ENCODE data around the gene ZNF20. TPM values are rescaled to one million over a fixed set of nuclear protein-coding genes. Genes with fewer than 3 reads are reported as not detected.

The ZNF20 gene
- total RNA-seq (5.4 and 10.6 TPM in 2 replicates), polyA plus RNA-seq (0.89 and 1.6 TPM in 2 replicates), polyA minus RNA-seq (1.7 and 3.7 TPM in 2 replicates)
- total RNA-seq (2013): 6.8 TPM

GRCh38 chr19:12139885-12140544 lies at the start of gene ZNF20:
ZNF20 (minus strand) TSS chr19:12140350; CDS start chr19:12140182, 168 bp downstream.
- intact Hi-C loops (cut with micrococcal nuclease): loop anchor here (1.0 to 5.0 kb wide), 10 partner anchors 23 to 439 kb away; partner anchors contain the start of genes ZNF136, ZNF440, ZNF441 and ZNF844
- H3K4me2 ChIP-seq (replicated peaks; ENCODE audit: low read depth, low read length, poor library complexity, severe bottlenecking): peak within 1 kb of the TSS; percentile 83
- H3K9me3 ChIP-seq (ENCODE audit: control extremely low read depth in 1 of 3, control insufficient read depth in 2 of 3, insufficient read depth in 1 of 3, low read length in 2 of 3): no peaks in the 10 kb centered on the region
- Mint-ChIP-seq H3K4me3 (peak within 1 kb of the TSS; percentile 84), H3K4me1 (peaks cover 34% of the 10 kb centered on the region), H3K27ac (peak within 1 kb of the TSS; percentile 86), H3K27me3 (no peaks in the 10 kb centered on the region), H3K9me3 (ENCODE audit: insufficient read depth) (no peaks in the 10 kb centered on the region)
- TF ChIP-seq CTCF (IDR thresholded peaks at IDR 0.05) (no peak), EZH2 (IDR thresholded peaks at IDR 0.05; ENCODE audit: borderline replicate concordance, insufficient read depth, low read depth, low read length, poor library complexity, severe bottlenecking) (no peak)
- CTCF ChIA-PET: interaction anchor here (0.6 to 3.5 kb wide), 34 partner anchors 9 to 1407 kb away, joined by 3 to 85 read pairs (median 4); partner anchors contain the start of genes ZNF136, ZNF439, ZNF440 and ZNF491
- POLR2A ChIA-PET: interaction anchor here (0.5 to 1.8 kb wide), 7 partner anchors 17 to 570 kb away, joined by 3 to 15 read pairs (median 5); partner anchors contain the start of genes ZNF136, ZNF625, ZNF700 and ZNF763
- H3K79me2 ChIP-seq (ENCODE audit: control insufficient read depth, insufficient read depth, low read length): peaks cover 18% of the 10 kb centered on the region
- H3K27me3 ChIP-seq (replicated peaks in 1 of 4; ENCODE audit: control extremely low read depth in 1 of 4, control insufficient read depth in 3 of 4, insufficient read depth in 4 of 4, low read length in 3 of 4): no peaks in the 10 kb centered on the region
- ATAC-seq (ENCODE audit: low read depth) (peak; percentile 96), DNase-seq (peak; percentile 91)
- H3K4me1 ChIP-seq (ENCODE audit: control insufficient read depth in 2 of 2, insufficient read depth in 2 of 2, low read length in 2 of 2): peaks cover 15 to 23% of the 10 kb centered on the region in 2 donors
- under 1% methylated on average over 49 of the region's 49 CpGs for WGBS (ENCODE audit: insufficient coverage)
- peak within 1 kb of the TSS; percentile 91 for H2AFZ ChIP-seq (ENCODE audit: insufficient read depth, low read depth, low read length, poor library complexity, severe bottlenecking)
- peak within 1 kb of the TSS; percentile 87 for H3K9ac ChIP-seq (ENCODE audit: low read length)
- peak within 1 kb of the TSS; percentile 73 to 93 (median 83) for H3K4me3 ChIP-seq (ENCODE audit: control extremely low read depth in 1 of 5, extremely low read depth in 1 of 5, insufficient read depth in 1 of 5, low read depth in 2 of 5, low read length in 4 of 5)
- peaks cover 0 to 12% of the 10 kb centered on the region in 2 experiments for H3K36me3 ChIP-seq (replicated peaks in 1 of 2; ENCODE audit: control extremely low read depth in 1 of 2, control insufficient read depth in 1 of 2, extremely low read depth in 1 of 2, insufficient read depth in 2 of 2, low read length in 1 of 2)
- H4K20me1 ChIP-seq (ENCODE audit: control insufficient read depth, insufficient read depth, low read length, poor library complexity, severe bottlenecking): no peaks in the 10 kb centered on the region
- H3K27ac ChIP-seq (ENCODE audit: low read length in 2 of 2): peak within 1 kb of the TSS; percentile 31 to 62

- peaks cover 30 to 59% of the 10 kb centered on the region in 2 experiments for H3K36me3 ChIP-seq (replicated peaks in 1 of 2; ENCODE audit: control extremely low read depth in 1 of 2, control insufficient read depth in 1 of 2, extremely low read depth in 1 of 2, insufficient read depth in 2 of 2, low read length in 1 of 2)
- WGBS (ENCODE audit: insufficient coverage): 100% methylated on average over 2 of the region's 6 CpGs
- no peak for ATAC-seq (ENCODE audit: low read depth)
Measured at GRCh38 chr19:12187625-12188024, 47.5 kb upstream of the ZNF20 start.

More at GRCh38 chr19:12187625-12188024, 47.5 kb upstream of the ZNF20 start:
- no peaks in the 10 kb centered on the region for H3K27me3 Mint-ChIP-seq
- Histone ChIP-seq H4K20me1 (ENCODE audit: control insufficient read depth, insufficient read depth, low read length, poor library complexity, severe bottlenecking) (no peaks in the 10 kb centered on the region), H3K9ac (ENCODE audit: low read length) (no peak overlapping the region), H3K4me1 (ENCODE audit: control insufficient read depth in 2 of 2, insufficient read depth in 2 of 2, low read length in 2 of 2) (no peaks in the 10 kb centered on the region), H3K27me3 (replicated peaks in 1 of 4; ENCODE audit: control extremely low read depth in 1 of 4, control insufficient read depth in 3 of 4, insufficient read depth in 4 of 4, low read length in 3 of 4) (no peaks in the 10 kb centered on the region), H3K9me3 (ENCODE audit: control extremely low read depth in 1 of 3, control insufficient read depth in 2 of 3, insufficient read depth in 1 of 3, low read length in 2 of 3) (peaks cover 22 to 72% (median 52%) of the 10 kb centered on the region in 3 donors), H2AFZ (ENCODE audit: insufficient read depth, low read depth, low read length, poor library complexity, severe bottlenecking) (no peak overlapping the region), H3K4me3 (ENCODE audit: control extremely low read depth in 1 of 5, extremely low read depth in 1 of 5, insufficient read depth in 1 of 5, low read depth in 2 of 5, low read length in 4 of 5) (no peak overlapping the region), H3K27ac (ENCODE audit: low read length in 2 of 2) (no peak overlapping the region), H3K79me2 (ENCODE audit: control insufficient read depth, insufficient read depth, low read length) (peaks cover 27% of the 10 kb centered on the region), H3K4me2 (replicated peaks; ENCODE audit: low read depth, low read length, poor library complexity, severe bottlenecking) (no peak overlapping the region)
- TF ChIP-seq CTCF (IDR thresholded peaks at IDR 0.05): no peak
- no peak for TF ChIP-seq EZH2 (IDR thresholded peaks at IDR 0.05; ENCODE audit: borderline replicate concordance, insufficient read depth, low read depth, low read length, poor library complexity, severe bottlenecking)
- peaks cover 2% of the 10 kb centered on the region for H3K4me1 Mint-ChIP-seq
- DNase-seq: no peak
- no peak overlapping the region for H3K27ac Mint-ChIP-seq
- CTCF ChIA-PET: no interaction called here
- peaks cover 29% of the 10 kb centered on the region for H3K9me3 Mint-ChIP-seq (ENCODE audit: insufficient read depth)
- no peak overlapping the region for H3K4me3 Mint-ChIP-seq
- intact Hi-C loops (cut with micrococcal nuclease): no loop called here
- POLR2A ChIA-PET: no interaction called here
